H1 (cell line): Measurements from ENCODE around the gene DNAH12. TPM values are rescaled to one million over a fixed set of nuclear protein-coding genes. Genes with fewer than 3 reads are reported as not detected.

Experiments used
- CTCF ChIA-PET: fragments of 300-600 bp; sonication (Branson Sonifier 250); formaldehyde crosslinking; loops from one replicate; lab custom pipeline; 2021; ENCODE audit not compliant: partially characterized antibody; lab: Charles Lee
- POLR2A ChIA-PET: fragments of 300-600 bp; sonication (Branson Sonifier 250); formaldehyde crosslinking; loops from one replicate; lab custom pipeline; 2021; ENCODE audit warnings: inconsistent platforms; ENCODE audit not compliant: partially characterized antibody; lab: Charles Lee
- DNase-seq, 2 experiments: peaks; one replicate each; pipeline versions ENCODE4 v3.0.0 to v3.0.0-alpha.2; 2010 to 2022; ENCODE audit warnings: low spot score in 2 of 2, low read depth in 1 of 2, mixed read lengths in 1 of 2
- FAIRE-seq: peaks from 2 replicates; lab custom pipeline; 2011; peaks lifted over from hg19 to GRCh38; lab: Jason Lieb, UNC
- H2AFZ ChIP-seq: 2 replicates; pipeline ENCODE4 v1.8.1; 2012; ENCODE audit warnings: low read length, inconsistent platforms
- H2AK5ac ChIP-seq: 2 replicates; pipeline ENCODE4 v1.6.1; 2013; ENCODE audit warnings: low read depth, low read length
- H2BK120ac ChIP-seq: replicated peaks from 2 replicates; pipeline ENCODE3; 2013; ENCODE audit warnings: low read depth, low read length, inconsistent platforms
- H2BK12ac ChIP-seq: 2 replicates; pipeline ENCODE4 v1.6.1; 2013; ENCODE audit warnings: low read depth, low read length
- H2BK15ac ChIP-seq: 2 replicates; pipeline ENCODE4 v1.6.1; 2013; ENCODE audit warnings: low read length
- H2BK20ac ChIP-seq: 2 replicates; pipeline ENCODE4 v1.6.1; 2013; ENCODE audit warnings: low read length
- H2BK5ac ChIP-seq: 2 replicates; pipeline ENCODE4 v1.6.1; 2013; ENCODE audit warnings: low read depth, low read length
- H3K14ac ChIP-seq: 2 replicates; pipeline ENCODE4 v1.6.1; 2013; ENCODE audit warnings: inconsistent platforms; ENCODE audit not compliant: insufficient read length
- H3K18ac ChIP-seq: 2 replicates; pipeline ENCODE4 v1.6.1; 2013; ENCODE audit warnings: low read length; ENCODE audit errors: extremely low read depth
- H3K23ac ChIP-seq: 2 replicates; pipeline ENCODE4 v1.6.1; 2013; ENCODE audit warnings: inconsistent platforms; ENCODE audit not compliant: insufficient read length
- H3K23me2 ChIP-seq: 2 replicates; pipeline ENCODE4 v1.6.1; 2013; ENCODE audit warnings: low read depth, low read length
- H3K27ac ChIP-seq: 2 replicates; pipeline ENCODE4 v1.6.1; 2011; ENCODE audit warnings: low read depth, low read length, inconsistent platforms
- H3K27me3 ChIP-seq, 4 experiments: replicated peaks in 1 of 4; 1 replicate in 1 of 4; 2 replicates in 3 of 4; pipeline versions ENCODE4 v1.6.1 to v1.8.1; 2011 to 2013; ENCODE audit warnings: low read length in 3 of 4, mild to moderate bottlenecking in 3 of 4, inconsistent platforms in 2 of 4, mixed read lengths in 2 of 4, moderate library complexity in 1 of 4; ENCODE audit not compliant: control insufficient read depth in 3 of 4, insufficient read depth in 3 of 4; ENCODE audit errors: extremely low read depth in 1 of 4
- H3K36me3 ChIP-seq, 4 experiments: 2 replicates each; pipeline versions ENCODE4 v1.6.1 to v1.8.1; 2011 to 2013; ENCODE audit warnings: mild to moderate bottlenecking in 4 of 4, low read length in 3 of 4, moderate library complexity in 2 of 4, control low read depth in 1 of 4, inconsistent platforms in 1 of 4; ENCODE audit not compliant: insufficient read depth in 4 of 4, control insufficient read depth in 2 of 4
- H3K4ac ChIP-seq: replicated peaks from 2 replicates; pipeline ENCODE3; 2013; ENCODE audit warnings: low read length, low read depth, mixed read lengths, inconsistent platforms; ENCODE audit not compliant: insufficient read length
- H3K4me1 ChIP-seq, 4 experiments: replicated peaks in 1 of 4; 1 replicate in 1 of 4; 2 replicates in 3 of 4; pipeline versions ENCODE4 v1.6.1 to v1.8.1; 2011 to 2013; ENCODE audit warnings: low read length in 3 of 4, inconsistent platforms in 2 of 4, mixed read lengths in 1 of 4; ENCODE audit not compliant: insufficient read depth in 4 of 4, control insufficient read depth in 3 of 4
- H3K4me2 ChIP-seq, 2 experiments: 2 replicates each; pipeline versions ENCODE4 v1.6.1 to v1.8.1; 2011 to 2013; ENCODE audit warnings: low read depth in 2 of 2, low read length in 2 of 2, control low read depth in 1 of 2, inconsistent platforms in 1 of 2, mild to moderate bottlenecking in 1 of 2; ENCODE audit not compliant: insufficient read depth in 1 of 2
- H3K4me3 ChIP-seq, 4 experiments: fragments of 200-600, 300-600 bp in 1 of 4; sonication (generic), shearing (Covaris generic), sonication (Bioruptor Twin) in 1 of 4; 2 replicates each; pipeline versions ENCODE4 v1.5.1 to v1.8.1; 2011 to 2016; ENCODE audit warnings: low read length in 4 of 4, low read depth in 3 of 4, control low read depth in 2 of 4, inconsistent platforms in 2 of 4, mild to moderate bottlenecking in 2 of 4, mixed read lengths in 1 of 4, moderate library complexity in 1 of 4; ENCODE audit not compliant: insufficient read depth in 2 of 4; ENCODE audit errors: extremely low read depth in 1 of 4
- H3K56ac ChIP-seq: replicated peaks from 2 replicates; pipeline ENCODE3; 2013; ENCODE audit warnings: low read depth, mild to moderate bottlenecking, mixed read lengths, low read length, inconsistent platforms; ENCODE audit not compliant: insufficient read length
- H3K79me1 ChIP-seq: 2 replicates; pipeline ENCODE4 v1.6.1; 2013; ENCODE audit warnings: low read depth, low read length, control low read depth
- H3K79me2 ChIP-seq, 2 experiments: 2 replicates each; pipeline versions ENCODE4 v1.6.1 to v1.8.1; 2012 to 2013; ENCODE audit warnings: low read length in 2 of 2, mild to moderate bottlenecking in 2 of 2, inconsistent platforms in 1 of 2; ENCODE audit not compliant: insufficient read depth in 2 of 2, control insufficient read depth in 1 of 2
- H3K9ac ChIP-seq, 4 experiments: replicated peaks in 1 of 4; 1 replicate in 1 of 4; 2 replicates in 3 of 4; pipeline versions ENCODE4 v1.6.1 to v1.8.1; 2011 to 2013; ENCODE audit warnings: low read depth in 3 of 4, low read length in 3 of 4, control low read depth in 2 of 4, mild to moderate bottlenecking in 2 of 4, moderate library complexity in 2 of 4, inconsistent platforms in 1 of 4; ENCODE audit errors: extremely low read depth in 1 of 4
- H3K9me3 ChIP-seq, 2 experiments: 2 replicates each; pipeline versions ENCODE4 v1.6.1 to v1.8.1; 2012 to 2013; ENCODE audit warnings: mild to moderate bottlenecking in 2 of 2, moderate library complexity in 2 of 2, control low read depth in 1 of 2, inconsistent platforms in 1 of 2, low read depth in 1 of 2, low read length in 1 of 2, mixed read lengths in 1 of 2; ENCODE audit not compliant: insufficient read depth in 2 of 2
- H4K20me1 ChIP-seq, 2 experiments: replicated peaks in 1 of 2; 2 replicates each; pipeline versions ENCODE3 to v1.8.1; 2011 to 2013; ENCODE audit warnings: inconsistent platforms in 2 of 2, low read length in 2 of 2, mild to moderate bottlenecking in 1 of 2; ENCODE audit not compliant: insufficient read depth in 2 of 2, control insufficient read depth in 1 of 2
- H4K5ac ChIP-seq: 2 replicates; pipeline ENCODE4 v1.6.1; 2013; ENCODE audit warnings: low read length, low read depth, mixed read lengths, inconsistent platforms; ENCODE audit not compliant: insufficient read length
- H4K8ac ChIP-seq: 2 replicates; pipeline ENCODE4 v1.8.0; 2013; ENCODE audit warnings: mild to moderate bottlenecking, moderate library complexity, low read length, inconsistent platforms; ENCODE audit not compliant: insufficient read depth; ENCODE audit errors: extremely low read depth
- H4K91ac ChIP-seq: replicated peaks from 2 replicates; pipeline ENCODE3; 2013; ENCODE audit warnings: low read length, mixed read lengths, inconsistent platforms; ENCODE audit not compliant: insufficient read length
- ATF2 ChIP-seq: IDR thresholded peaks from 2 replicates; pipeline ENCODE4 v1.6.1; 2012; ENCODE audit warnings: low read length, inconsistent platforms
- CHD1 ChIP-seq: IDR thresholded peaks from 2 replicates; pipeline ENCODE4 v1.6.1; 2012; ENCODE audit warnings: low read depth, low read length, improper control_type of control experiment
- CTCF ChIP-seq, 3 experiments: IDR thresholded peaks; 1 replicate in 2 of 3; 2 replicates in 1 of 3; pipeline versions ENCODE4 v1.5.1 to v1.6.1; 2011; ENCODE audit warnings: low read length in 3 of 3, mild to moderate bottlenecking in 3 of 3, inconsistent platforms in 2 of 3, low read depth in 1 of 3, moderate library complexity in 1 of 3; ENCODE audit not compliant: insufficient read depth in 1 of 3; ENCODE audit errors: control extremely low read depth in 1 of 3
- GTF2F1 ChIP-seq: IDR thresholded peaks from 2 replicates; pipeline ENCODE4 v1.6.1; 2012; ENCODE audit warnings: low read depth, low read length, improper control_type of control experiment, borderline replicate concordance
- MAFK ChIP-seq: IDR thresholded peaks from 2 replicates; pipeline ENCODE4 v1.6.1; 2012; ENCODE audit warnings: low read depth, mild to moderate bottlenecking, improper control_type of control experiment, low read length
- NANOG ChIP-seq: IDR thresholded peaks from 2 replicates; pipeline ENCODE4 v1.6.1; 2011; ENCODE audit warnings: low read length, low read depth, mild to moderate bottlenecking, inconsistent platforms; ENCODE audit not compliant: insufficient read depth, poor library complexity, severe bottlenecking
- TBP ChIP-seq: IDR thresholded peaks from 2 replicates; pipeline ENCODE4 v1.6.1; 2011; ENCODE audit warnings: low read depth, low read length, improper control_type of control experiment
- TCF12 ChIP-seq: IDR thresholded peaks from 2 replicates; pipeline ENCODE4 v1.6.1; 2011; ENCODE audit warnings: low read depth, mild to moderate bottlenecking, low read length
- TEAD4 ChIP-seq: IDR thresholded peaks from 2 replicates; pipeline ENCODE4 v1.6.1; 2012; ENCODE audit warnings: low read depth, low read length, inconsistent platforms, mixed read lengths
- ZNF274 ChIP-seq: IDR thresholded peaks from 2 replicates; pipeline ENCODE4 v1.7.0; 2012; ENCODE audit warnings: low read length, borderline replicate concordance; ENCODE audit errors: extremely low read depth
- WGBS, 2 experiments: shearing (Covaris generic) in 1 of 2; methylation state at CpG; one replicate each; pipeline versions ENCODE4 v1.1.6 to v1.1.7; 2013 to 2015; ENCODE audit warnings: low lambda C conversion rate in 2 of 2, mixed read lengths in 2 of 2, inconsistent platforms in 1 of 2, low coverage in 1 of 2, missing lambda C conversion rate in 1 of 2; ENCODE audit not compliant: insufficient replicate concordance in 2 of 2, insufficient coverage in 1 of 2, insufficient read length in 1 of 2; ENCODE audit errors: extremely low coverage in 1 of 2, missing lambda C conversion rate in 1 of 2; 5-methylcytosine and 5-hydroxymethylcytosine counted together
- polyA plus RNA-seq, 7 experiments: library from polyadenylated mRNA; depleted of rRNA in 3 of 7; stranded (reverse) in 5 of 7; unstranded in 2 of 7; fragments of >200 nt in 5 of 7; fragments of 200-250 nt in 2 of 7; gene quantifications; 1 replicate in 5 of 7; 2 replicates in 1 of 7; 4 replicates in 1 of 7; pipeline versions ENCODE4 v1.2.1 to v1.2.3, GENCODE V29; 2011 to 2013; ENCODE audit warnings: missing spikeins in 2 of 7, mixed read lengths in 2 of 7
- total RNA-seq: library from RNA; stranded (reverse); fragmentation: NEBNext Ultra II Directional; extraction: Animal tissue kit (Norgen Biotek cat#: 25700); gene quantifications from 2 replicates; pipeline ENCODE4 v1.2.1, GENCODE V29; 2021

Gene DNAH12
- total and polyA plus RNA-seq, 2 of the 8 experiments (the other 6 are each of a cell fraction or from before 2014, with no cell fraction given), result not detected

DNA sequence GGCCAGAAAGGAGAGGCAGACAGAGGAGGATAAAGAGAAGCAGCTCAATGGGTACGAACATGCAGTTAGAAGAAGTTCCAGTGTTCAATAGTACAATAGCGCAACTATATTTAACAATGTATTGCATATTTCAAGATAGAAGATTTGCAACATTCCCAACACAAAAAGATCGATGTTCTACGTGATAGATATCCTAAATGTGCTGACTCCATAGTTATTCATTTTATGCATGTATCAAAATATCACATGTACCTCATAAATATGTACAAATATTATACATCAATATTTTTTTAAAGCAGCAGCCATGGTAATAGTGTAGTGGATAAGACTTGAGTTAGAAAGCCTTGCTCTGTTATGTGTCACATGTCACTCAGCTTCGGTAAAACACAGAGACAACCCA is 141.5 kb downstream of the DNAH12 start:
- Histone ChIP-seq H2BK5ac (no peak overlapping the region), H3K14ac (no peak overlapping the region), H3K27me3 (no peaks in the 10 kb centered on the region), H3K18ac (no peak overlapping the region), H4K20me1 (no peaks in the 10 kb centered on the region), H4K8ac (no peak overlapping the region), H3K36me3 (no peaks in the 10 kb centered on the region), H3K79me1 (no peaks in the 10 kb centered on the region), H4K91ac (no peak overlapping the region), H2BK120ac (no peak overlapping the region), H3K9ac (no peak overlapping the region), H3K23ac (no peak overlapping the region), H2BK20ac (no peak overlapping the region), H2BK12ac (no peak overlapping the region), H2AK5ac (no peak overlapping the region), H3K4ac (no peak overlapping the region), H4K5ac (no peak overlapping the region), H3K79me2 (no peaks in the 10 kb centered on the region), H3K9me3 (no peaks in the 10 kb centered on the region), H3K27ac (no peak overlapping the region), H2BK15ac (no peak overlapping the region), H3K23me2 (no peaks in the 10 kb centered on the region), H3K4me2 (no peak overlapping the region), H3K56ac (no peak overlapping the region), H3K4me1 (no peaks in the 10 kb centered on the region), H3K4me3 (no peak overlapping the region), H2AFZ (no peak overlapping the region)
- WGBS, 2 experiments, result 90% methylated on average over 5 of the region's 5 CpGs; no CpG with 5 or more reads in 1 of the 2 experiments
- FAIRE-seq (no peak), DNase-seq (no peak)
- ChIA-PET CTCF (interaction anchor here (0.9 to 1.2 kb wide), 3 partner anchors 11 to 29 kb away, joined by 3 to 4 read pairs (median 3); no protein-coding TSS in a partner anchor), POLR2A (interaction anchor here (0.6 kb wide), 1 partner anchor 267 kb away, joined by 4 read pairs; no protein-coding TSS in a partner anchor)
- no peak for TF ChIP-seq CHD1
- TF ChIP-seq CTCF (IDR thresholded peaks at IDR 0.05; ENCODE audit: control extremely low read depth in 1 of 3, insufficient read depth in 1 of 3, low read depth in 1 of 3, low read length in 3 of 3), result no peak
- no peak for TF ChIP-seq TBP
- TF ChIP-seq ATF2, result no peak
- TF ChIP-seq ZNF274, result no peak
- TF ChIP-seq NANOG, result no peak
- TF ChIP-seq GTF2F1, result no peak
- TF ChIP-seq TCF12, result no peak
- TF ChIP-seq TEAD4, result no peak
- no peak for TF ChIP-seq MAFK
